ENCODE results near the gene KTI12.

DNA sequence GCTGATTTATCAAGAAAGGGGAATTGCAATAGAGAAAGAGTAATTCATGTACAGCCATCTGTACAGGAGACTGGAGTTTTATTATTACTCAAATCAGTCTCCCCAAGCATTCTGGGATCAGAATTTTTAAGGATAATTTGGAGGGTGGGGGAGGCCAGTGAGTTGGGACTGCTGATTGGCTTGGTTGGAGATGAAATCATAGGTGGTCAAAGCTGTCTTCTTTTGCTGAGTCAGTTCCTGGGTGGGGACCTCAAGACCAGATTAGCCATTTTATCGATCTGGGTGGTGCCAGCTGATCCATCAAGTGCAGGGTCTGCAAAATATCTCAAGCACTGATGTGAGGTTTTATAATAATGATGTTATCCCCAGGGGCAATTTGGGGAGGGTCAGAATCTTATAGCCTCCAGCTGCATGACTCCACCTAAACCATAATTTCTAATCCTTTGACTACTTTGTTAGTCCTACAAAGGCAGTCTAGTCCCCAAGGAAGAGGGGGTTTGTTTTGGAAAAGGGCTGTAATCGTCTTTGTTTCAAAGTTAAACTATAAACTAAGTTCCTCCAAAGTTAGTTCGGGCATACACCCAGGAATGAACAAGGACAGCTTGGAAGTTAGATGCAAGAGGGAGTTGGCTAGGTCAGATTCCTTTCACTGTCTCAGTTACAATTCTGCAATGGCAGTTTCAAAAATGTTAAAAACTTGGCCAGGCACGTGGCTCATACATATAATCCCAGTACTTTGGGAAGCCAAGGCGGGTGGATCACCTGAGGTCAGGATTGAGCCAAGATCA lies 26.2 kb downstream of the KTI12 start:
- TF ChIP-seq POLR2A (IDR thresholded peaks at IDR 0.05; ENCODE audit: low read depth, low read length) = no peak
- TF ChIP-seq CTCF (IDR thresholded peaks at IDR 0.05; ENCODE audit: extremely low read depth in 1 of 2, insufficient read depth in 1 of 2, low read depth in 1 of 2, low read length in 2 of 2) = no peak
- no peak for TF ChIP-seq MAX (IDR thresholded peaks at IDR 0.05; ENCODE audit: insufficient read depth, insufficient read length)
- no peak for TF ChIP-seq POLR2AphosphoS5 (IDR thresholded peaks at IDR 0.05; ENCODE audit: insufficient read depth, low read depth, low read length)
- TF ChIP-seq EZH2 (IDR thresholded peaks at IDR 0.05; ENCODE audit: borderline replicate concordance, low read depth, low read length, severe bottlenecking) = no peak
- TF ChIP-seq GATA2 (IDR thresholded peaks at IDR 0.05; ENCODE audit: insufficient read depth, insufficient read length, low read depth, low read length) = no peak
- no peak for TF ChIP-seq MYC (IDR thresholded peaks at IDR 0.05; ENCODE audit: low read depth, low read length)
- no peak for TF ChIP-seq JUN (IDR thresholded peaks at IDR 0.05; ENCODE audit: borderline replicate concordance, insufficient read depth, insufficient read length, low read depth)
- TF ChIP-seq FOS (IDR thresholded peaks at IDR 0.05; ENCODE audit: borderline replicate concordance, insufficient read depth, low read length) = no peak
